HG03575 (cell line): ENCODE data around the gene TFDP1.
"Not testable (repeated sequence)": the region's sequence is repeated elsewhere in the genome, so short reads cannot be mapped to it uniquely, and the experiment has no call there.

ENCODE experiments used
- ATAC-seq: cut with Tn5 transposase; IDR thresholded peaks from one replicate; pipeline ENCODE4 v1.9.1; 2021; ENCODE audit not compliant: unreplicated experiment, insufficient number of reproducible peaks, low FRiP score; ENCODE audit errors: extremely low read depth

The TFDP1 gene

GRCh38 chr13:113548778-113549621 lies 35.6 kb upstream of the TFDP1 start:
- ATAC-seq, result no peak

DNA sequence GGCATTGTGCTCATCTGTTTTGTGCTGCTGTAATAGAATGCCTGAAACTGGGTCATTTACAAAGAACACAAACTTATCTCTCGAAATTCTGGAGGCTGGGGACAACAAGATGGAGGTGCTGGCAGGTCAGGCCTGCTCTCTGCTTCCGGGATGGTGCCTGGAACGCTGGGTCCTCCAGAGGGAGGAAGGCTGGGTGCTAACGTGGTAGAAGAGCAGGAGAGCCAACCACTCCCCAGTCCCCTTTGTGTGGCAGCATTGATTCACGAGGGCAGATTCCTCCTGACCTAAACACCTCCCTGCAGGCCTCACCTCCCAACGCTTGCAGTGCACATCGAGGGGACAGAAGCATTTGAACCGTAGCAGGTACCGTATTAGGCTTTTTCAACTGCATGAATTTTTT lies 34.1 kb upstream of the TFDP1 start:
- ATAC-seq, result no peak

GRCh38 chr13:113551081-113552000 lies 33.2 kb upstream of the TFDP1 start:
- no peak for ATAC-seq

DNA sequence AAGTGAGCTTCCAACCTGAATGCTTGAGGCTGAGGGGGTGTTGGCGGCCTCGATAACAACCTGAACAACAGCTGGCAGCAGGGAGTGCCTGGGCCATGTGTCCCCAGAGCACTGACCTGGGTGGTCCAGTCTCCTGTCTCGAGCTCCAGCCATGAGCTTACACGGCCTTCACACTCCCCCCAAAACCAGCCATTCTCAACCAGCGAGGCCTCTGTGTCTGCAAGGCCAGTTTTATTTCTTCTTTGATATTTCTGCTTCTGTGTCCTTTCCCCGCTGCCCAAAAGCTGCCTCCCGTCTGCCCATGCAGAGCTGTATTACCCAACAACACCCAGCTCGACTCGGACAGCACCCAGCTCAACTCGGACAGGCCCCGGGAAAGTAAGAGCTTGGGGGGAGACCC lies 32.5 kb upstream of the TFDP1 start:
- no peak for ATAC-seq

DNA sequence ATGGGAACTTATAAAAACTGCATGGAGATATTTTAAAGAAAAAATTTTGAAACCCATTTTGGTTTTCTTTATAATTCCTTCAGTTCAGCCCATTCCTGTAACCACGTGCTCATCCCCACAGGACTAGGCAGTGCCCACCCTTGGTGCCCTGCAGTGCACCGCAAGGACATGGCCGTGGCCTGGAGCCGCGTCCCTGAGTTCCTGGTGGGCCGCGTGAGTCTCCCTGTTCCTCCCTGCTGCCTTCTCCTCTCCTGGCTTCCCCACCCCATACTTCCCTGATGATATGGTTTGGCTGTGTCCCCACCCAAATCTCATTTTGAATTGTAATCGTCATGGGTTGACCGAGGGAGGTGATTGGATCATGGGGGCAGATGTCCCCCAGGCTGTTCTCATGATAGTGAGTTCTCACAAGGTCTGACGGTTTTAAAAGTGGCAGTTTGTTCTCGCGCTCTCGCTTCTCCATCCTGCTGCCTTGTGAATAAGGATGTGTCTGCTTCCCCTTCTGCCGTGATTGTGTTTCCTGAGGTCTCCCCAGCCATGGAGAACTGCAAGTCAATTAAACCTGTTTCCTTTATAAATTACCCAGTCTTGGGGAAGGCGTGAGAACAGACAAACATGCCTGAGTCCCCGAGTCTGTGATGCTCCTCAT lies 31.6 kb upstream of the TFDP1 start:
- no peak for ATAC-seq

GRCh38 chr13:113553511-113554332 lies 30.8 kb upstream of the TFDP1 start:
- ATAC-seq, result no peak

- no peak for ATAC-seq
These were observed 30.2 kb upstream of the TFDP1 start for GRCh38 chr13:113554333-113554700.

DNA sequence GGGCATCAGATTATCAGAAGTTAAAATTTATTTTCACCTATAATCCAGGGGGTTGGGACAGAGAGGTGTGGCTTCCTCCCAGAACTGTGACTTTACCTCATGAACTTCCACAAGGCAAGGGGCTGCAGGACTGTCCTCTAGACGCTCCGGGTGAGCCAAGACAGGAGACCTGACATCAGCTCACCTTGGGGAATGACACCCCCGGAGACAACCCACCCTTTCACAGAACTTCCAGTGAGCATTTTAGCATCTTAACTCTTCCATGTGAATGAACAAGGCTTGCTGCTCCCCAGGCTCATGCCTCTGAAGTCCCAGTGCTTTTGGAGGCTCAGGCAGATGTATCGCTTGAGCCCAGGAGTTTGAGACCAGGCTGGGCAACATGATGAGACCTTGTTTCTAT lies 29.4 kb upstream of the TFDP1 start:
- no peak for ATAC-seq

- no peak for ATAC-seq
These were observed 27.5 kb upstream of the TFDP1 start for GRCh38 chr13:113557013-113557412.

- ATAC-seq, result no peak
These were observed 26.1 kb upstream of the TFDP1 start for GRCh38 chr13:113558461-113558860.

DNA sequence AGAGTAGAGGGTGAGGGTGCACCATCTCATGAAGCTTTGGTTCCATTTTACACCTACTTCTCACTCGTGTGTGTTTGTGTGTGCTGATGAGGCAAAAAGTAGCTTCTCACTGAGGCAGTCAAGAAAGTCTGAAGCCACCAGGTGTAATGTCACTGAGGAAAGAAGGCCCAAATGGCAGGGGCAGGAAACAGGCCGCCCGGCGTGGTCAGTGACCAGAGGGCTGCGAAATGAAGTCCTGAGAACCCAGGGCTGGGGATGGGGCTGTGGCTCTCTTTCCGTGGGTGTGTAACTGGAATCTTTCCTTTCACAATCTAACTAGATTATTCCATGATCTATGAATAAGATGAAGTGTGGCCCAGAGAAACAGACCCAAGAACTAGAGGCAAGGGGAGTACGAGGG lies 25.5 kb upstream of the TFDP1 start:
- no peak for ATAC-seq

DNA sequence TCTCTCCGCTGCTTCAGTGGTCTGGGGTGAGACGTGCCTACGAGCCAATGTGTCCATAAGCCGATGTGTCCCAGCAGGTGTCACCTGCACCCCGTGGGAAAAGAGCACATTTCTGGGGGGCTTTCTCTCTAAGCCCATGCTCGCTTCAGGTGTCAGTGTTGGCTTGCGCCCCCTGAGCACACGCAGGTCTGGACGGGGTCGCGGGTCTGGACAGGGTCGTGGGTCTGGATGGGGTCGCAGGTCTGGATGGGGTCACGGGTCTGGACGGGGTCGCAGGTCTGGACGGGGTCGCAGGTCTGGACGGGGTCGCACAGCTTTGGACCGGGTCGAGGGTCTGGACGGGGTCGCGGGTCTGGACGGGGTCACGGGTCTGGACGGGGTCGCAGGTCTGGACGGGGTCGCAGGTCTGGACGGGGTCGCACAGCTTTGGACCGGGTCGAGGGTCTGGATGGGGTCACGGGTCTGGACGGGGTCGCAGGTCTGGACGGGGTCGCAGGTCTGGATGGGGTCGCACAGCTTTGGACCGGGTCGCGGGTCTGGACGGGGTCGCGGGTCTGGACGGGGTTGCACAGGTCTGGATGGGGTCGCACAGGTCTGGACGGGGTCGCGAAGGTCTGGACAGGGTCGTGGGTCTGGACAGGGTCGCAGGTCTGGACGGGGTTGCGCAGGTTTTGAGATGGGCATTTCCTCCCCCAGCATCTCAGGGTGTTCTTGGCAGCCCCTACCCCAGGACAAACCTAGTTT lies 24.5 kb upstream of the TFDP1 start:
- ATAC-seq, result no peak

- ATAC-seq, result no peak
These were observed 23.7 kb upstream of the TFDP1 start for GRCh38 chr13:113560645-113561416.

DNA sequence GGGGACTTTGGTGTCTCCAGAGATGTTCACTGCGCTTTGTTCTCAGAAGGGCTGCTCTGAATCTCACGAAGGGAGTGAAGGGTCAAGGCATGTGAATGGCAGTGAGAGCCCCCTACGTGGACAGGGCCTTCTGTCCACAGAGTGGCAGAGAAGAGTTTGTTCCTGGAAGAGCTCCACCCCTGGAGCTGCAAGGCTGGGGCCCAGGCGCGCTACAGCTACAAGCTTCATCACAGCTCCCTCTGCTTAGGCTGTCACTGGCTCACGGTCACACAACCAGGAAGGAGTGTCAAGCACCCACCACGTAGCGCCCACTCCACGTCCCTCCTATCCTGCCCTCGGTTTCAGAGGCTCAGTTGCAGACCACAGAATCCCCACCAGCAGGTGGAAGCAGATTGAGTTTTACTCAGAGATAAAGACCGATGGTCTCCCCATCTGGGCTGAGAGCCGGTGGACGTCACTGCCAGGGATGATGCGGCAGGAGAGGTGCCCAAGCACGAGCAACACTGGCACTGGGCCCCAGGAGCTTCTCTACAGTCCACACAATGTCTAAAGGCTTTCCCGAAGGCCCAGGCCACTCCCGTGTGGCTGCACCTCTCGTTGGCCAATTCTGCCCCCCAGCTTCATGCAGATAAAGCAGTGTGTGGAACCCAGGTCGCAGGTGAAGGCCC lies 23.0 kb upstream of the TFDP1 start:
- no peak for ATAC-seq

- ATAC-seq, result no peak
These were observed 22.3 kb upstream of the TFDP1 start for GRCh38 chr13:113562085-113562749.

- ATAC-seq, result no peak
These were observed 21.7 kb upstream of the TFDP1 start for GRCh38 chr13:113562844-113563243.

GRCh38 chr13:113563511-113563910 lies 21.0 kb upstream of the TFDP1 start:
- ATAC-seq, result not testable (repeated sequence)
